ENCODE measurements around the gene ADCYAP1R1.

The ADCYAP1R1 gene

GRCh38 chr7:31084226-31084625, 32.1 kb downstream of the ADCYAP1R1 start:
- TF ChIP-seq CTCF (IDR thresholded peaks at IDR 0.05; ENCODE audit: low read depth, low read length): no peak
- DNase-seq (ENCODE audit: extremely low read depth, low read depth): no peak

DNA sequence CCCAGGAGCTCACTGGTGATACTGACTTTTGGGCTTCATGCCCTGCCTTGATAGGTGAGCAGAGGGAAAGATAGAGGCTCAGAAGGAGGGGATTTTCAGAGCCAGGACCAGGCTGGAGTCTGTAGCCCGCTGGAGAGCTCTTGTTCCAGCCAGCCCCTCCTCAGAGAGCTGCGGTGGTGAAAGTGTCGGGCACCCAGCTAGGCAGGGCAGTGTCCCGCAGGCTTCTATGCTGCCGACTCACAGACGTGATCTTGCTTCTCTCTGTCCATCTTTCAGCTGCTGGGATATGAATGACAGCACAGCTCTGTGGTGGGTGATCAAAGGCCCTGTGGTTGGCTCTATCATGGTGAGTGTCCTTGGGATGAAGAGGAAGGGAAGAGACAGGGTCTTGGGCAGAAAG, 35.2 kb downstream of the ADCYAP1R1 start:
- TF ChIP-seq CTCF (IDR thresholded peaks at IDR 0.05; ENCODE audit: low read depth, low read length): no peak
- DNase-seq (ENCODE audit: extremely low read depth, low read depth): no peak

DNA sequence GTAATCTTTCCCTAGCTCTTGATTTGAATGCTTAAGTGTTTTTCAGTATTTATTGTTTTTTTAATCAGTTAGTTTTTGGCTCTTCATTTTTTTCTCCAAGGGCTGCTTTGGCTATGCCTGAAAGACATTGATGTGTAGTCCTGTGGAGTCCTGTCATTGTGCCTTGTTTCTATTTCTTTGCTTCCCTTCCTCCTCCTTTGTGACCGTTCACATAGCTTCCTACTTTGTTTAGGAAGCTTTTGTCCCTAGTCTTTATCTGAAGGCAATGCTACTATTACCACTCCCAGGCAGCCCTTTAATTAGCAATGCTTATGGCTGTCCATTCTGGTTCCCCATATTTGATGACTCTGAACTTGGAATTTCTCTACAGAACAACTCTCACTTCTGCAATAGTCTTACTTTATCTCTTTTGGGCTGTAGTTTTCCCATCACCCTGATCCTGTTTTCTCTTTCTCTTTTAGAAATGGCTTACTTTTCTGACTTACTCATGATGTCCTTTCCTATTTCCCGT, 39.9 kb downstream of the ADCYAP1R1 start:
- DNase-seq (ENCODE audit: extremely low read depth, low read depth): no peak
- no peak for TF ChIP-seq CTCF (IDR thresholded peaks at IDR 0.05; ENCODE audit: low read depth, low read length)

- no peak for DNase-seq (ENCODE audit: extremely low read depth, low read depth)
- TF ChIP-seq CTCF (IDR thresholded peaks at IDR 0.05; ENCODE audit: low read depth, low read length): no peak
Observed at GRCh38 chr7:31092606-31093005, 40.5 kb downstream of the ADCYAP1R1 start.

GRCh38 chr7:31093282-31093681, 41.2 kb downstream of the ADCYAP1R1 start:
- no peak for DNase-seq (ENCODE audit: extremely low read depth, low read depth)
- TF ChIP-seq CTCF (IDR thresholded peaks at IDR 0.05; ENCODE audit: low read depth, low read length): no peak

DNA sequence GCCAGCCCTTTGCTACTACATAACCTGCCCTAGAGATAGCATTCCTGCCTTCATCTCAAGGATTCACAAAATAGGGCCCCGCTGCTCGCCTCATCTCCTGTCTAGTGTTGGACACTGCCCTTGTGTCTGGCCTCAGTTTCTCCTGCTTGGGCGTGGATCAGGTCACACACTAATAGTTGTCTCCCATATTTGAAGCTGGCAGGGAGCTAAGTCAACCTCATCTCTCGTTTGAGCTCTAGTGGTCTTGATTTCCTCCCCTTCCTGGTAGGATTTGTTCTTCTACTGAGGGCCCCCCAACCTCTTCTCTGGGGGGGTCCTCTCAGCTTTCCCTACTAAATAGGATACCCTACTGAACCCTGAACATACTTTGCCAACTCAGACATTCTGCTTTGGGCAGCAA, 42.2 kb downstream of the ADCYAP1R1 start:
- no peak for TF ChIP-seq CTCF (IDR thresholded peaks at IDR 0.05; ENCODE audit: low read depth, low read length)
- no peak for DNase-seq (ENCODE audit: extremely low read depth, low read depth)

GRCh38 chr7:31095286-31096197, 43.4 kb downstream of the ADCYAP1R1 start:
- TF ChIP-seq CTCF (IDR thresholded peaks at IDR 0.05; ENCODE audit: low read depth, low read length): no peak
- no peak for DNase-seq (ENCODE audit: extremely low read depth, low read depth)
